Measurements from ENCODE around the gene CCDC85A. TPM values are rescaled to one million over a fixed set of nuclear protein-coding genes. Genes with fewer than 3 reads are reported as not detected.

The CCDC85A gene
- total RNA-seq, 6 experiments from 2014 or later = 0.07 to 0.31 (median 0.14) TPM; not detected in 1

DNA sequence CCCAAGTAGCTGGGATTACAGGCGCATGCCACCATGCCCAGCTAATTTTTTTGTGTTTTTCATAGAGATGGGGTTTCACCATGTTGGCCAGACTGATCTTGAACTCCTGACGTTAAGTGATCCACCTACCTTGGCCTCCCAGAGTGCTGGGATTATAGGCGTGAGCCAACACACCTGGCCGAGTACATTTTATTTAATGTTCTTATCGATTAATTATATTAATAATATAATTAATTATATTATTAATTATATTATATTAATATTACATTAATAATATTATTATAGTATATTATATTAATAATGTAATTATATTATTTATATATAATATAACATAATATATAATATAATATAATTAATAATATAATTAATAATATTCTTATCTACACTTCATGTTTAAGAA is 101.4 kb downstream of the CCDC85A start:
- Histone ChIP-seq H3K4me1 (no peaks in the 10 kb centered on the region), H3K27me3 (no peaks in the 10 kb centered on the region), H3K27ac (no peak overlapping the region), H3K4me3 (no peak overlapping the region), H3K9me3 (no peaks in the 10 kb centered on the region), H3K36me3 (no peaks in the 10 kb centered on the region)
- no peak for TF ChIP-seq POLR2A (IDR thresholded peaks at IDR 0.05)
- TF ChIP-seq, protein P1, sequence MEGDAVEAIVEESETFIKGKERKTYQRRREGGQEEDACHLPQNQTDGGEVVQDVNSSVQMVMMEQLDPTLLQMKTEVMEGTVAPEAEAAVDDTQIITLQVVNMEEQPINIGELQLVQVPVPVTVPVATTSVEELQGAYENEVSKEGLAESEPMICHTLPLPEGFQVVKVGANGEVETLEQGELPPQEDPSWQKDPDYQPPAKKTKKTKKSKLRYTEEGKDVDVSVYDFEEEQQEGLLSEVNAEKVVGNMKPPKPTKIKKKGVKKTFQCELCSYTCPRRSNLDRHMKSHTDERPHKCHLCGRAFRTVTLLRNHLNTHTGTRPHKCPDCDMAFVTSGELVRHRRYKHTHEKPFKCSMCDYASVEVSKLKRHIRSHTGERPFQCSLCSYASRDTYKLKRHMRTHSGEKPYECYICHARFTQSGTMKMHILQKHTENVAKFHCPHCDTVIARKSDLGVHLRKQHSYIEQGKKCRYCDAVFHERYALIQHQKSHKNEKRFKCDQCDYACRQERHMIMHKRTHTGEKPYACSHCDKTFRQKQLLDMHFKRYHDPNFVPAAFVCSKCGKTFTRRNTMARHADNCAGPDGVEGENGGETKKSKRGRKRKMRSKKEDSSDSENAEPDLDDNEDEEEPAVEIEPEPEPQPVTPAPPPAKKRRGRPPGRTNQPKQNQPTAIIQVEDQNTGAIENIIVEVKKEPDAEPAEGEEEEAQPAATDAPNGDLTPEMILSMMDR (IDR thresholded peaks at IDR 0.05) = no peak
- DNase-seq = no peak
- ATAC-seq = no peak
- WGBS (ENCODE audit: insufficient coverage, low coverage, low lambda C conversion rate, missing lambda C conversion rate) = 81% methylated on average over 5 of the region's 5 CpGs
- intact Hi-C loops (cut with DNase I) = no loop called here

DNA sequence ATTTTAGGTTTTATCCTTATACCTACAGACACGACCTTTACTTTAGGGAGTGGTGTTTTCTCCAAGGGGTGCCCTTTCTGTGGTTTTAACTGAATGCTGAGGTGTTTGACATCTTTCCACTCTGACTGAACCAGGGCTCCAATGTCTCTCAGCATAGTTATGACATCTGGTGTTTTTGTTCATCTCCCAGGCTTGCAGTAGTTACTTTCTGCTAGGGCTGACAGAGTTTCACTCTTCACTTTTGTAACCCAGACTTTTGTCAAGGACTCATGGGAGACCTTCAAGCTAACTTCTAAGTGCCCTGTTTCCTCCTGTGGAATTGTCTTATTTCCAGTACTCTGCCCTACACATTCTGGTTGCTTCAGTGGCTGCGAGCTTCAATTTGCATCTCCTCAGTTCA is 103.1 kb downstream of the CCDC85A start:
- Histone ChIP-seq H3K4me3 (no peak overlapping the region), H3K4me1 (no peaks in the 10 kb centered on the region), H3K36me3 (no peaks in the 10 kb centered on the region), H3K27me3 (no peaks in the 10 kb centered on the region), H3K9me3 (no peaks in the 10 kb centered on the region), H3K27ac (no peak overlapping the region)
- 74% methylated on average over 2 of the region's 2 CpGs for WGBS (ENCODE audit: insufficient coverage, low coverage, low lambda C conversion rate, missing lambda C conversion rate)
- ATAC-seq (no peak), DNase-seq (no peak)
- intact Hi-C loops (cut with DNase I) = no loop called here
- no peak for TF ChIP-seq POLR2A (IDR thresholded peaks at IDR 0.05)
- TF ChIP-seq, protein P1 (IDR thresholded peaks at IDR 0.05) = no peak

DNA sequence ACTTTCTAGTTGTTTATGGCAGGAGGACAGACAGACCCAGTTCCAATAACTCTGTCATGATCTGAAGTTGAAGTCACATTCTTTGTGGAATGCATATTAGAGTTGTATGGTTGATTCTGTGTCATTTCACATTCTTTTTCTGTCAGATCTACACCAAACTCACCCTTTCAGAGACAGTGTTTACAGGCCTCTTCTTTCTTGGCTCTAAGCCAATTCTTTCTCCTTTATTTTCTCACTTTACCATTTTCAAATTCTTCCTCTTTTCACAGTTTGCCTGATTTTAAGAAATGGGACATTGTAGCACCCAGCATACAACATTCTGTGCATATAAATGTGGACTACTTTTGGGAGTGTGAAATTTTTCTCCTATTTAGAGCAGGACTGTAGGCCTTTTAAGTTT is 103.7 kb downstream of the CCDC85A start:
- Histone ChIP-seq H3K9me3 (no peaks in the 10 kb centered on the region), H3K27me3 (no peaks in the 10 kb centered on the region), H3K36me3 (no peaks in the 10 kb centered on the region), H3K4me3 (no peak overlapping the region), H3K27ac (no peak overlapping the region), H3K4me1 (no peaks in the 10 kb centered on the region)
- TF ChIP-seq, protein P1 (IDR thresholded peaks at IDR 0.05) = no peak
- TF ChIP-seq POLR2A (IDR thresholded peaks at IDR 0.05) = no peak
- ATAC-seq = no peak
- intact Hi-C loops (cut with DNase I) = no loop called here
- DNase-seq = no peak

DNA sequence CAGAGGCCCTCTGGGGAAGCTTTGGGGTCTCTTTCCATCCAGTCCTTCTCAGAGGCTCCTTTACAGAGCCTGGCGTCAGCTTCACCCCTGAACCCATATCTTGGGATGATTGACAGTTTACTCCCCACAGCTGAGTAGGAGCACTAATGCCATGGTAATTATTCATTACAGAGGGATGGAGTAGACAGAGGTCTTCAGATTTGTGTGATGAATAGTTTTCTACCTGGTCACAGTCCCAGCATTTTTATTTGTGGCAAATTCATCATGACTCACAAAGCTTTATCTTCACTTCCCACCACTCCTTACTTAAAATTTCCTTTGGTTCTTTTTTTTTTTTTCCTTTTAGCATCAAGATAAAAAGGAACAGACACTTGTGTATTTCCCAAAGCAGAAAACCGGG is 104.2 kb downstream of the CCDC85A start:
- intact Hi-C loops (cut with DNase I) = no loop called here
- 73% methylated on average over 2 of the region's 2 CpGs for WGBS (ENCODE audit: insufficient coverage, low coverage, low lambda C conversion rate, missing lambda C conversion rate)
- Histone ChIP-seq H3K27me3 (no peaks in the 10 kb centered on the region), H3K4me3 (no peak overlapping the region), H3K36me3 (no peaks in the 10 kb centered on the region), H3K27ac (no peak overlapping the region), H3K9me3 (no peaks in the 10 kb centered on the region), H3K4me1 (no peaks in the 10 kb centered on the region)
- ATAC-seq = no peak
- no peak for DNase-seq
- TF ChIP-seq, protein P1 (IDR thresholded peaks at IDR 0.05) = no peak
- no peak for TF ChIP-seq POLR2A (IDR thresholded peaks at IDR 0.05)
